COLO668 (cell line): Measurements from ENCODE around the gene CCDC40.
"Not testable (repeated sequence)": the region's sequence is repeated elsewhere in the genome, so short reads cannot be mapped to it uniquely, and the experiment has no call there.

Experiments
- DNase-seq: peaks from one replicate; lab custom pipeline; 2025; ENCODE audit not compliant: unreplicated experiment; lab: John Stamatoyannopoulos, UW

Gene CCDC40, protein sequence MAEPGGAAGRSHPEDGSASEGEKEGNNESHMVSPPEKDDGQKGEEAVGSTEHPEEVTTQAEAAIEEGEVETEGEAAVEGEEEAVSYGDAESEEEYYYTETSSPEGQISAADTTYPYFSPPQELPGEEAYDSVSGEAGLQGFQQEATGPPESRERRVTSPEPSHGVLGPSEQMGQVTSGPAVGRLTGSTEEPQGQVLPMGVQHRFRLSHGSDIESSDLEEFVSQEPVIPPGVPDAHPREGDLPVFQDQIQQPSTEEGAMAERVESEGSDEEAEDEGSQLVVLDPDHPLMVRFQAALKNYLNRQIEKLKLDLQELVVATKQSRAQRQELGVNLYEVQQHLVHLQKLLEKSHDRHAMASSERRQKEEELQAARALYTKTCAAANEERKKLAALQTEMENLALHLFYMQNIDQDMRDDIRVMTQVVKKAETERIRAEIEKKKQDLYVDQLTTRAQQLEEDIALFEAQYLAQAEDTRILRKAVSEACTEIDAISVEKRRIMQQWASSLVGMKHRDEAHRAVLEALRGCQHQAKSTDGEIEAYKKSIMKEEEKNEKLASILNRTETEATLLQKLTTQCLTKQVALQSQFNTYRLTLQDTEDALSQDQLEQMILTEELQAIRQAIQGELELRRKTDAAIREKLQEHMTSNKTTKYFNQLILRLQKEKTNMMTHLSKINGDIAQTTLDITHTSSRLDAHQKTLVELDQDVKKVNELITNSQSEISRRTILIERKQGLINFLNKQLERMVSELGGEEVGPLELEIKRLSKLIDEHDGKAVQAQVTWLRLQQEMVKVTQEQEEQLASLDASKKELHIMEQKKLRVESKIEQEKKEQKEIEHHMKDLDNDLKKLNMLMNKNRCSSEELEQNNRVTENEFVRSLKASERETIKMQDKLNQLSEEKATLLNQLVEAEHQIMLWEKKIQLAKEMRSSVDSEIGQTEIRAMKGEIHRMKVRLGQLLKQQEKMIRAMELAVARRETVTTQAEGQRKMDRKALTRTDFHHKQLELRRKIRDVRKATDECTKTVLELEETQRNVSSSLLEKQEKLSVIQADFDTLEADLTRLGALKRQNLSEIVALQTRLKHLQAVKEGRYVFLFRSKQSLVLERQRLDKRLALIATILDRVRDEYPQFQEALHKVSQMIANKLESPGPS

DNA sequence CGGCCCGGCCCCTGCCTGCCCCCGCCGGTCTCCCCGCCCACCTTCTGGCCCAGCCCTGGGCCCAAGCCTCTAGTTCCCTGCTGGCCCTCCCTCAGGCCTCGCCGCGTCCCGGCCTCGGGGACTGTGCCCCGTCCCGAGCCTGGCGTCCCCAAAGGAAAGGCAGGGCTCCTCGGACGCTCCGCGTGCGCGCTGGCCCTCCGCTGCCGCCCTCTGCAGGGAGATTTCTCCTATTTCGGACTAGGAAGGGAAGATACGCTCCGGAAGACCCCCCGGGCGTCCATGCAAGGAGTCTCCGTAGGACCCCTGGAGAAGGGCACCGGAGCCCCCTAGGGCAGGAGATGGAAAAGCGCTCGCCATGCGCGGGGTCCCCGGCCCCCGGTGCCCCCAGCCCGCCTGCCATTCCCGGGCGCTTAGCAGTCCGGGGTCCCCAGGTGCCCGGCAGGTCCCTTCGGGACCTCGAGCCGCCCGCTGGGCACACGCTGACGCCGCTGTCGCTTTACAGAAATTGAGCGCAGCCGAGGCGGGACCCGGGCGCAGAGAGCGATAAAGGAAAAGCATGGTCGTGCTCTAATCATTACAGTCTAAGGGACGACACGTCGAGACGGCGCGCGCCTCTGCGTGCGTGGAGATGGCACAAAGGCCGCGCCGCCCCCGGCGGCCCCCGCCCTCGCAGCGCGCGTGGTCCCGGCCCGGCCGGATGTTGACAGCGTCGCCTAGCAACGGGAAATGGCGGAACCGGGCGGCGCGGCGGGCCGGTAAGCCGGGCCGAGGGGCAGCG is at the start of gene CCDC40:
CCDC40 (plus strand) TSS at position 706 of the 778 bp plus-strand sequence; CDS start at position 727, 21 bp downstream.
- peak; percentile 89 for DNase-seq

DNA sequence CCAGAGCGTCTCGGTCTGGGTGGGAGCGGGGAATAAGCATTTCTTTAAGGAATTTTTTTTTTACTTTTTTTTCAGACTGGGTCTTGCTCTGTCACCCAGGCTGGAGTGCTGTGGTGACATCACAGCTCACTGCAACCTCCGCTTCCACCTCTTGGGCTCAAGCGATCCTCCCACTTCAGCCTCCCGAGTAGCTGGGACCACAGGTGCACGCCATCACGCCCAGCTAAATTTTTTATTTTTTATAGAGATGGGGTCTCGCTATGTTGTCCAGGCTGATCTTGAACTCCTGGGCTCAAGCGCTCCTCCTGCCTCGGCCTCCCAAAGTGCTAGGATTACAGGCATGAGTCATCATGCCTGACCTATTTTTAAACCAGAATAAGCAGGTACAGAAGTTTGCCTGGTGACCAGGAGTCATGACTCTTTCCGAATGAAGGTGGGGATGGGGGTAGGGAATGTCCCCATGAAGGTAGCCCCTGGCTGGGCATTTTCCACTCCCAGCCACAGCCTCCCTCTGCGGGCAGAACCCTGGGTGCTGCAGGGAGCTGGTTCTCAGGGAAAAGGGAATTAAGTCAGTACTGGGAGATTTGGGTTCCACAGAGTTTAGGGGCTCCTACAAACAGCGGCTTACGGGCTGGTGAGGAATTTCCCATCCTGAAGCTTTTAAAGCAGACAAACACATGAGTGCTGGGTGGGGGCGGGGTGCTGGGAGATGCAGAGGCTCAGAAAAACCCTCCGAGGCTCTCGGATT is 49.1 kb upstream of the CCDC40 start:
- DNase-seq, result no peak

DNA sequence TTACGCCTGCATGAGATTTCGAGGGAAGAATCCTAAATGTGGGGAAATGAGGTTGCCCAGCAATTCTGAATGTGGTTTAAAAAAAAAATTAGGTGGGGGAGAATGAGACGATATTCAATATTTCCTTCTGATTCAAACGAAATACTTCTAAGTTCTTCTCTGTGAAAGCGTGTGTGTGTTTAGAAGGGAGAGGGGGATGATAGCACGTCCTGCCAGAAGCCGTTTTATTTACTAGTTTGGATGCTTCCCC is 48.6 kb upstream of the CCDC40 start:
- DNase-seq, result no peak

DNA sequence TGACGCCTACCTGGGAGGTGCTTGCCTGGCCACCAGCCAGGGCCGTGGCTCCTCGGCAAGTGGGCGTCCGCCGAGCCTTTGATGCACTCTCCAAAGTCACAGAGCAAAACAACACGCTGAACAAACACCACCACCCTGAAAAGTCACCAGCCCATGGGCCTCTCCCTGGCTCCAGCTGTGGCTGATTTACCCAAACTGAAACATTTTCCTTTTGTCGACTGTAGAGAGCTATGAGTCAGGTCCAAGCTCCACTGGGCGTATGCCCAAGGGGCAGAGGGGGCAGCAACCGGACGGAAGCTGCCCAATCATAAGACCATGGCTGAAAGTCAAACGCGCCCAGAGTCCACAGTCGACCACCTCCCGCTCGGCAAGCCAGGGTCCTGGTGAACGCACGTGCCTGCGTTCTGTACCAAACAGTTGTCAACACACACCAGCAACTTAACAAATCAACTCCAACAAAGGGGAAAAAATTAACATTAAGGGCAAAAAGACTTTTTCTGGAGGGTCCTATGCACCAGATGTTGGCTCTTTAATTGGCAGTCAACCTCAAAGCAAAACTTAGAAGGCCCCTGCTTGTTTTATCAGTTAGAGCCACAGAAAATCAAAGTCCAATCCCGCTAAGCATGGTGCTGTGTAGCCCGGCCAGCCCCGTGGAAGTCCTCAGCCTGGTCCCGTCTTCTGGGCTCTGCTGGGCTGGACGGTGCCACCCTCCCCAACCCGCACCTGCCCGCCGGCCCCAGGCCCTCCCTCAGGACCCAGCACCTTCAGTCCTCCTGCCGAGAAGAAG is 48.1 kb upstream of the CCDC40 start:
- peak; percentile 74 for DNase-seq

DNA sequence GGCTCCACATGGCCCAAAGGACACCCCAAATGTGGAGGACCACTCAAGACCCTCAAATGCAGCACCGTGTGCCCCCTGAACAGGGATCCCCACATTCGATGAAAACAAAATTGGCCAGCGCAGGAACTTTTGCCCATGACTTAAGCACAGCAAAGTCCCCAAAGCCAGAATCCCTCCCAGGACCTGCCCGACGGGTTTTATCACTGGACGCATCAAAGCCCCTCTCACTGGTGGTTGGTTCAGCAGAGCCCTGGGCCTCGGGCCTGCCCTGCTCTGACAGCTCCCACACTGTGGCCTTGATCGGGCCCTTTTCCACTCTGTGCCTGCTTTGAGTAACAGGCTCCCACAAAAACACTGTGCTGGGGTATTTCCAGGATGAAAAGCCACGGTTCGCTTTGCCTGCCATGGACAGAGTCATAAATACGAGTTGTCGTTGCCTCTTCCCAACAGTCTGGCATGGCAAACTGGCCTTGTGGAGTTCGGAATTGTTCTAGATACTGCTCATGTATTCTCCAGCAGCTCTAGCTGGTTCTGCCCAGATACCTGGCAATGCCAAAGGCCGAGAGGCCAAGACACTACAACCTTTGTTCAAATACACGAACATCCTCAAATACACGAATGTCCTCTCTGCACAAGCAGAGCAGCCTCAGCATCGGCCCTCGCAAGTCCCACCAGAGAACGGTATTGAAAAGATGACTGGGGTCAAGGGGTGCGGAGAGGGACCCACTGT is 47.2 kb upstream of the CCDC40 start:
- no peak for DNase-seq

DNA sequence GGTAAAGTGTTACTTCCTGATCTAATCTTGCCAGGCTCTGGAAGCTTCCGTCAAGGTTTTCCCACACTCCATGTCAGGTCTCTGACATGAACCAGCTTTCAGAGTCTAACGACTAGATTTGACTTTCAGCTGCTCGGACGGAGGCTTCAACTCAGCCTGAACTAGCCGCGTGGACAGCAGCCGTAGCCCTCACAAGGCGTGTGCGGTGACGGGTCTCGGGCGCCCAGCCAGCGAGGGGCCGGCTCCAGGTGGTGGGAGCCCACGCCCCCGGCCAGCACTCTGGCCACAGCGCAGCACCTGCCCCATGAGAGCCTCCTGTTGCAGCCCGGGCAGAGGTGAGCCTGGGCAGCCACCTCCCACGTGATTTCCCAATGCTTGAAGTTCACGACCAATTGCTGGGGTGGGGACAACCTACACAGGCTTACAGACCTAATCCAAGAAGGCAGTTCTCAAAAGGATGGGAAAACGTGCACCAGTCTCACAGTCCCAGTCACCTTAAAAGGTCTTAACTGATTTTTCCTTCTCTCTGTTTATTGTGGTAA is 46.3 kb upstream of the CCDC40 start:
- DNase-seq, result peak; percentile 5

DNA sequence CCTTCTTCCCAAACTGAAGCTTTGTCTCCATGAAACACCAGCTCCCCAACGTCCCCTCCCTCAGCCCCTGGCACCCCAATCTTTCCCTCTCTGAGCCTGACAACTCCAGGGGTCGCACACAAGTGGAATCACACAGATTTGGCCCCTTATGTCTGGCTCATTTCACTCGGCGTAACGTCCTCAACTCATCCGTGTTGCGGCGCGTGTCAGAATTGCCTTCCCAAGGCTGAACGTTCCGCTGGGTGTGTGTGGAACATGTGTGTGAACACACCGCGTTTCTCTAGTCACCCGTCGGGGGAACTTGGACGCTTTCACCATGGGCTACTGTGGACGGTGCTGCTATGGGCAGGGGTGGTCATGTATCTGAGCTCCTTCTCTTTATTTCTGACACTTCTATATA is 45.7 kb upstream of the CCDC40 start:
- no peak for DNase-seq

DNA sequence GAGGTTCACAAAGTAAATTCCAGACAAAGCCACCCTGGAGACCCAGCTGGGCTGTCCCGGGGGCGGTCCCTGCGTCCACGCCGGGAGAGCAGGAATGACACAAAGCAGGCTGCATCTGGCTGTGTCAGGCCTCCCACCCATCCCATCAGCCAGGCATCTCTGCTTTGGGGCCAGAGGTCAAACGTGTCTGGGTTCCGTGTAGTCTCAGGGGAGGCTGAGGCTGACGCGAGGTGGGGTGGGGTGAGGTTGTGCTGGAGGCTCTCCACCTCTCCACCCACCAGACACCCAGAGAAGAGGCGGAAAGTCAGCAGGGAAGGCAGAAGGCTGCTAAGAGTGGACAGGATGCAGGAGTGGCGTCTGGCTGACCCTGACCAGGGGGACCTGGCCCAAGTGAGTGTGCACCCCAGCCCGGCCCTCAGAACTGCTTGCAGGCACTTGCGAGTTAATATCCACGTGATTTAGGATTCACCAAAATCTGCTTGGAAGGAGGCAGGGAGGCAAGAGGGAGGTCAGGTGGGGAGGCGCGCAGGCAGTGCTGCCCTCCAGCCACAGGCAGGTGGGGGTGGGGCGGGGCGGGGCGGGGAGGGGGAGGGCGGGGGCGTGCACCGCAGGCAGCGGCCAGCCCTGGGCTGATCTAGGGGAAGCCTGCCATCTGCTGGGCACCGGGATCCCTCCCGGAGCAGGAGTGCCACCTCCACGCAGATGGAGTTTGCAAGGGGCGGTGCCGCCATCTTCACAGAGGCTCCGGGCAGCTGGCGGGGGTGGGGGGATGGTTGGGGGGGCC is 45.1 kb upstream of the CCDC40 start:
- peak; percentile 83 for DNase-seq

DNA sequence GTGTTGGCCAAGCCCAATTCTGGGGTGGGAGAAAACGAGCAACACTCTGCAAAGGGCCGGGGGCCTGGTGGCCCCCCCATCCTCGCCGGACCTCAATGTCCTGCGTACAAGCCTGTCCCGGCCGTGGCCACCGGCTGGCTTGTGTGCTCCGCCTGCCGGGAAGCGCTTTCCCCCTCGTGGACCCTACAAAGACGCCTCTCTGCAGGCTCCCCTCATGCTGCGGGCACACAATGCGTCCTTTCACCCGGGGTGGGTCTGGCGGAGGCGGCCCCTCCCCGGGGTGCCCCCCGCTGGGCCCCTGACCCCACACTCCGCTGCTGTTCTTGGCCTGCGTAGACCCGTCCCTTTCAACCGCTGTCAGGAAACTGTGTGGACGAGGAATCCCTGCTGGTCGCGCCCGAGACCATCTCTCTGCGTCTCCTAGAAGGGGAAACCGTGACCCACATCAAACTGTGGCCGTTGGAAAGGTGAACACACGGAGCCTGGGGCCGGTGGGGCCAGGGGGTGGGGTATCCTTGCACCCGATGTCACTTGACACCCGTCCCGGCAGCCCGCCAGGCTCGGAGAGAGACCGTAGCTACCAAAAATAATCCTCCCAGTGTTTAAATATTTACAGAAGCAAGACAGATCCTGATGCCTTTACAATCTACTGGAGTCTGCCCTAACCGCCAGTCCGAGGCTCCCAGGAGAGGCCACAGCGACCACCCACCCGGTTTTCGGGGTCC is 44.4 kb upstream of the CCDC40 start:
- DNase-seq, result peak; percentile 71

DNA sequence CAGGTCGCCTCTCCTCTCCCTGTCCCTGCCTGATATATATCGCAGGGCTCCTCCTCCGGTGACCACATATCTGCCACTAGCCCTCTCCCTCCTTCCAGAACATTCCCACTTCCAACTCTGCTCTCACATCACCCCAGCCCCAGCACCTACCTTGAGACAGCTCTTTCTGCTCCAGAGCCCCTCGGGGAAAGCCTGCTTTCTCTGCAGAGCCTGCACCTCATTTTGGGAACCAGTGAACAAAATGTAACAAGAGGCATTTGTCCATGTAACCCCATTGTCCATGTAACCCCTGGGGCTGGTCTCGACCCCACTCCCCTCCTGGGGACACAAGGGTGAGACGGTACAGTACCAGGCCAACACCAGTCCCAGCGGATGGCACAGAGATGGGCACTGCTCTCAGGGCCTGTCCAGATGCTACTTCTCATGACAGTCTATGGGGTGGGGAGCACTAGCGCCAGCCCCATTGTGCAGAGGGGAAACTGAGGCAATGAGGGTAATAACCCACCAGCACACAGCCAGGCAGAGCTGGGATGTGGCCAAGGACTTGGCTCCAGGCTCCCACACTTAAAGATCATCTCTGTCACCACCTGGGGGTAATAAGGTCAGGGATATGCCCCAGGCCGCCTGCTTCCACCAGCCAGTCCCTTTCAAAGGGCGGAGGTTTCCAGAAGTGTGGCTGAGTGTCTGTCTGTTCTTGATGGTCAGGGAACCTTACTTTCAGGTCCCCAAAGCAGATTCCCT is 43.6 kb upstream of the CCDC40 start:
- peak; percentile 43 for DNase-seq

DNA sequence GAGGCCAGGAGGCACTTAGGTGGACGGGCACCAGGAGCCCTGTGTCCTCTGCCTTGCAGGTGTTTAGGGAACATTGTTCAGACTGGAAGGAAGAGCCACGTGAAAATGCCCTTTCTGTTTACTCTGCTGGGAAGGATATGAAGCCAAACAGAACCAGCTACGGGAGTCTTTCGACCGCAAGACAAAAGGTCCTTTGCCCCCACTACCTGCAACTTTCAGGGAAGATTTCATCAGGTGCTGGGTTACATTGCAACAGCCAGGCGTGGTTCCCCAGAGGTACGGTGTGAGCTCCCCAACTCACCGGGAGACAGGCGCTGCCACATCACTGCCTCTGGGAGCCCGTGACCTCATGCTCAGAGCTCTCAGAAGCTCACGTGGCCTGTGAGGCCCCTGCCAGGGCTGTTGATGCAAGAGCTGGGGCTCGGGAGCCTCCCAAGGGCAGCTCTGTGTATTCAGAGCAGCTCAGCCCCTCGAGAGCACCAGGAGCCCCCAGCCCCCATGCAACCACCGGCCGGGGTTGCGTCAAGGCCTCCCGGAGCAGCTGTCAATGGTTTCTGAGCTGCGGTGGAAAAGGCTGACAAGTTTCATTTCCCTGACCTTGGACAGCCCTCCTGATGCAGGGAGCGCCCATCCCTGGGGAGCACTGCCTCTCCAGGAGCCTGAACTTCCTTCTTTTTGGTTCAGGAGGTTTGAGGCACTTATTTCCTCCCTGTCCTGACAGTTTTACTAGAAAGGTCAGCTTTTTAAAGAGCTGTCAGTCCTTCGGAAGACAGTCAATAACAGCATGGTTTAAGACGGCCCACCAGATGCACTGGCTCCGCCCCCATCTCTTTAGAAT is 42.8 kb upstream of the CCDC40 start:
- peak; percentile 81 for DNase-seq

DNA sequence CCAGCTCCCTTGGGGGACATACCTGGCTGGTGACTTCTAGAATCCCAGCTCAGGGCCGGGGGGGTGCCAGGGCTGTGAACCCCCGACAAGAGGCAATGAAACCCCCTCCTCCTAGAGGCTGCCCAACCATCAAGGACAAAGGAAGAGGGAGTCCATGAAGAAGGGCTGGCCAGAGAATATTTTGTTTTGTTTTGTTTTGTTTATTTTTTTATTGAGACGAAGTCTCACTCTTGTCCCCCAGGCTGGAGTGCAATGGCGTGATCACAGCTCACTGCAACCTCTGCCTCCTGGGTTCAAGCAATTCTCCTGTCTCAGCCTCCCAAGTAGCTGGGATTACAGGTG is 42.2 kb upstream of the CCDC40 start:
- not testable (repeated sequence) for DNase-seq

DNA sequence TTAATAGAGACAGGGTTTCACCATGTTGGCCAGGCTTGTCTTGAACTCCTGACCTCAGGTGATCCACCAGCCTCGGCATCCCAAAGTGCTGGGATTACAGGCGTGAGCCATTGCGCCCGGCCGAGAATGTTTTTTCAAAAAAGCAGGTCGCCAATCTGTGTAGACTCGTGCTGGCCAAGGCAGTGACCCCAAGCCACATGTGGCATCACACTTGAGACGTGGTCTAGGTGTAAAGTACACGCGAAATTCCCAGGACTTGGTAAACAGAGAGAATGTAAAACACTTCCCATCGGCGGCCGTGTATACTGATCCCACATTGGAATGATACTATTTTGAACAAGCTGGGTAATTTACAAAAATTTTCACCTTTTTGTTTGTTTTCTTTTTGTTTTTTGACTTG is 41.8 kb upstream of the CCDC40 start:
- DNase-seq, result no peak

DNA sequence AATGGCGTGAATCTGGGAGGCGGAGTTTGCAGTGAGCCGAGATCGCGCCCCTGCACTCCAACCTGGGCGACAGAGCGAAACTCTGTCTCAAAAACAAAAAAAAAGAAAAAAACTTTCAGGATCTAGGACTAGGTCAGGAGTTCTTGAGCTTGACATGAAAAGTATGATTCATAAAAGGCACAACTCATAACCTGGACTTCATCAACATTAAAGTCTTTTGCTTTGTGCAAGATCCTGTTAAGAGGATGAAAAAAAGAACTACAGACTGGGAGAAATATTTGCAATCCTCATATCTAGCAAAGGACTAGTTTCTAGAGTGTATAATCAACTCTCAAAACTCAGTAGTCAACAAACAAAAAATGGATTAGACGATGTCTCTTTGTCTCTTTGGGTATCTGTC is 40.7 kb upstream of the CCDC40 start:
- DNase-seq, result no peak

DNA sequence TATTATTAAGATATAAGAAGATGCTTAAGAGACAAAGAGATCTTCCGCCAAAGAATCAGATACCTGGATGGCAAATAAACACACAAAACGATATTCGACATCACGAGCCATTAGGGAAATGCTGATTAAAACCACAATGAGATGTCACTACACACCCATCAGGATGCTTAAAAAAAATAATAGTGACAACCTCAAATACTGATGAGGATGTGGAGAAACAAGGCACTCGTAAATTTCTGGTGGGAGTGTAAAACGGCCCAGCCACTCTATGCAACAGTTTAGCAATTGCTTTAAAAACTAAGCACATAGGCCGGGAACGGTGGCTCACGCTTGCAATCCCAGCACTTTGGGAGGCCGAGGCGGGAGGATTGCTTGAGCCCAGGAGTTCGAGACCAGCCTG is 40.2 kb upstream of the CCDC40 start:
- no peak for DNase-seq
